ENCODE results near the gene CMC4.
A peak's percentile ranks its signal among the peaks of the same experiment; 100 is the strongest.

The CMC4 gene

GRCh38 chrX:155069414-155069813 lies 1.5 kb downstream of the CMC4 start:
- H3K4me3 ChIP-seq (ENCODE audit: low read depth, low read length): no peak overlapping the region; the same call in 1 of the 2 replicates
- DNase-seq (ENCODE audit: low read depth): no peak
- no peak for TF ChIP-seq CTCF (IDR thresholded peaks at IDR 0.05; ENCODE audit: control insufficient read depth, extremely low read depth, insufficient read depth)

GRCh38 chrX:155068165-155068564 lies 2.8 kb downstream of the CMC4 start:
- no peak for TF ChIP-seq CTCF (IDR thresholded peaks at IDR 0.05; ENCODE audit: control insufficient read depth, extremely low read depth, insufficient read depth)
- no peak overlapping the region for H3K4me3 ChIP-seq (ENCODE audit: low read depth, low read length)
- DNase-seq (ENCODE audit: low read depth): no peak

GRCh38 chrX:155065035-155065734 lies 5.8 kb downstream of the CMC4 start:
- no peak for DNase-seq (ENCODE audit: low read depth)
- H3K4me3 ChIP-seq (ENCODE audit: low read depth, low read length): no peak overlapping the region
- TF ChIP-seq CTCF (IDR thresholded peaks at IDR 0.05; ENCODE audit: control insufficient read depth, extremely low read depth, insufficient read depth): no peak

GRCh38 chrX:155061760-155062159 lies 9.2 kb downstream of the CMC4 start:
- H3K4me3 ChIP-seq (ENCODE audit: low read depth, low read length): no peak overlapping the region
- no peak for DNase-seq (ENCODE audit: low read depth)
- no peak for TF ChIP-seq CTCF (IDR thresholded peaks at IDR 0.05; ENCODE audit: control insufficient read depth, extremely low read depth, insufficient read depth)

- TF ChIP-seq CTCF (IDR thresholded peaks at IDR 0.05; ENCODE audit: control insufficient read depth, extremely low read depth, insufficient read depth): peak; percentile 57
- DNase-seq (ENCODE audit: low read depth): peak; percentile 50
- peak overlapping the region; percentile 29 for H3K4me3 ChIP-seq (ENCODE audit: low read depth, low read length)
These were observed 13.8 kb downstream of the CMC4 start for GRCh38 chrX:155056877-155057792.

GRCh38 chrX:155056471-155056870 lies 14.5 kb downstream of the CMC4 start:
- TF ChIP-seq CTCF (IDR thresholded peaks at IDR 0.05; ENCODE audit: control insufficient read depth, extremely low read depth, insufficient read depth): no peak
- H3K4me3 ChIP-seq (ENCODE audit: low read depth, low read length): no peak overlapping the region
- DNase-seq (ENCODE audit: low read depth): no peak

All from LNCaP clone FGC (cell line).